AG10803 (cell line): ENCODE measurements around the gene RASAL1.

Experiments
- DNase-seq: peaks from one replicate; pipeline ENCODE4 v3.0.0; 2010; ENCODE audit warnings: low read depth
- H3K4me3 ChIP-seq: 2 replicates; pipeline ENCODE4 v1.5.1; 2011; ENCODE audit warnings: mild to moderate bottlenecking, low read length, control low read depth
- CTCF ChIP-seq: conservative IDR thresholded peaks from 2 replicates; pipeline ENCODE4 v1.5.1; 2011; ENCODE audit warnings: mild to moderate bottlenecking, low read length, control low read depth, inconsistent platforms

RASAL1 gene

GRCh38 chr12:113135178-113136127 lies at the start of gene RASAL1:
RASAL1 (minus strand) TSS chr12:113135761; CDS start chr12:113135462, 299 bp downstream.
- TF ChIP-seq CTCF = no peak
- H3K4me3 ChIP-seq = no peak within 1 kb of the TSS
- DNase-seq = no peak

- H3K4me3 ChIP-seq = peak overlapping the region; percentile 86
- TF ChIP-seq CTCF = no peak
- peak; percentile 89 for DNase-seq
These were observed 49.3 kb upstream of the RASAL1 start for GRCh38 chr12:113184900-113185179.

- TF ChIP-seq CTCF = no peak
- DNase-seq = no peak
- peak overlapping the region; percentile 86 for H3K4me3 ChIP-seq
These were observed 48.7 kb upstream of the RASAL1 start for GRCh38 chr12:113184098-113184899.

- H3K4me3 ChIP-seq = no peak overlapping the region
- DNase-seq = no peak
- no peak for TF ChIP-seq CTCF
These were observed 47.5 kb upstream of the RASAL1 start for GRCh38 chr12:113183030-113183589.

- TF ChIP-seq CTCF = no peak
- no peak for DNase-seq
- H3K4me3 ChIP-seq = no peak overlapping the region
These were observed 46.4 kb upstream of the RASAL1 start for GRCh38 chr12:113181975-113182374.

- no peak for TF ChIP-seq CTCF
- DNase-seq = no peak
- H3K4me3 ChIP-seq = no peak overlapping the region
These were observed 44.8 kb upstream of the RASAL1 start for GRCh38 chr12:113180333-113180732.
